Vagina (tissue), 2 donors: ENCODE results near the gene TFDP2. TPM values are rescaled to one million over a fixed set of nuclear protein-coding genes. Genes with fewer than 3 reads are reported as not detected.

ENCODE experiments used
- DNase-seq, 2 donors: peaks; one replicate each; pipeline ENCODE4 v3.0.0-alpha.2; 2017; ENCODE audit errors: extremely low spot score in 2 of 2
- H3K27ac ChIP-seq: fragments of 200-600 bp; sonication (generic); one replicate; pipeline ENCODE4 v1.5.1; 2019
- H3K27me3 ChIP-seq: fragments of 200-600 bp; sonication (generic); one replicate; pipeline ENCODE4 v1.5.1; 2019
- H3K36me3 ChIP-seq, 2 donors: fragments of 200-600 bp; sonication (generic); one replicate each; pipeline ENCODE4 v1.5.1; 2017 to 2019
- H3K4me1 ChIP-seq: fragments of 200-600 bp; sonication (generic); one replicate; pipeline ENCODE4 v1.5.1; 2019
- H3K4me3 ChIP-seq, 2 donors: fragments of 200-600 bp; sonication (generic); 1 replicate in 1 of 2; 2 replicates in 1 of 2; pipeline ENCODE4 v1.5.1; 2016 to 2019
- H3K9me3 ChIP-seq: fragments of 200-600 bp; sonication (generic); one replicate; pipeline ENCODE4 v1.5.1; 2019
- CTCF ChIP-seq, 3 experiments: fragments of 450-650 bp in 2 of 3; fragments of 200-600 bp in 1 of 3; sonication (generic) in 1 of 3; IDR thresholded peaks; one replicate each; pipeline ENCODE4 v1.5.1; 2017 to 2019; ENCODE audit warnings: antibody characterized with exemption in 3 of 3, mild to moderate bottlenecking in 2 of 3, moderate library complexity in 2 of 3
- POLR2A ChIP-seq, 2 donors: fragments of 450-650 bp; IDR thresholded peaks; one replicate each; pipeline ENCODE4 v1.6.1; 2017; ENCODE audit warnings: antibody characterized with exemption in 2 of 2, mild to moderate bottlenecking in 2 of 2, moderate library complexity in 2 of 2
- POLR2AphosphoS5 ChIP-seq, 2 donors: sonication (generic); formaldehyde crosslinking; IDR thresholded peaks; one replicate each; pipeline ENCODE4 v1.9.0; 2017; ENCODE audit warnings: antibody characterized with exemption in 2 of 2, mild to moderate bottlenecking in 2 of 2, low read depth in 1 of 2; ENCODE audit not compliant: insufficient read depth in 1 of 2
- intact Hi-C: fragments of 100-400 bp; cut with DNase I; formaldehyde crosslinking; loops from one replicate; pipeline ENCODE4 v1.15.1; 2023
- total RNA-seq: library from RNA; depleted of rRNA; stranded (reverse); fragments of >200 nt; gene quantifications from one replicate; pipeline ENCODE4 v1.2.3, GENCODE V29; 2016

TFDP2 gene
- total RNA-seq, 1 donor from 2014 or later: 24.8 TPM

DNA sequence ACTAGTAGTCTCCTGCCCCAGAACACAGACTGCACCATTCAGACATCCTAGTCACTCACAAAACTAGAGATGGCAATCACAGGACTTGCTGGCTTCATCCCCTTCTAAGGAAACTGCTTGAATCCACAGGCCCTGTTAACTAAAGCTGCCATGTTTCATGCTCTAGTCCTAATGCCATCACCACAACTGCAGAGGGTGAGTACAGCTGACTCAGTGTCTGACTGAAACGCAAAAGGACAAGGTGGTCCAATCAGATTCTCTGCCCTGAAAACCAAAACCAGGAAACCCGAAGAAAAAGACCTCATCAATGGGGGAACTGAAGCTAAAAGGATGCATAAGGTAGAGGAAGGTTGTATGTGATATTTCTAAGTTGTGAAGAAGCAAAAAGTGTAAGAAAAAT lies 25.2 kb upstream of the TFDP2 start:
- Histone ChIP-seq H3K9me3 (no peaks in the 10 kb centered on the region), H3K36me3 (peaks cover 0 to 30% of the 10 kb centered on the region in 2 donors), H3K4me3 (no peak overlapping the region), H3K4me1 (no peaks in the 10 kb centered on the region), H3K27ac (no peak overlapping the region), H3K27me3 (no peaks in the 10 kb centered on the region)
- TF ChIP-seq CTCF (IDR thresholded peaks at IDR 0.05): no peak
- TF ChIP-seq POLR2A (IDR thresholded peaks at IDR 0.05): no peak
- DNase-seq: no peak
- intact Hi-C loops: no loop called here

GRCh38 chr3:142168514-142168913 lies 19.2 kb upstream of the TFDP2 start:
- H3K4me3 ChIP-seq: no peak overlapping the region
- H3K4me1 ChIP-seq: no peaks in the 10 kb centered on the region
- TF ChIP-seq CTCF (IDR thresholded peaks at IDR 0.05): no peak
- TF ChIP-seq POLR2AphosphoS5 (IDR thresholded peaks at IDR 0.05; ENCODE audit: insufficient read depth in 1 of 2, low read depth in 1 of 2): no peak
- TF ChIP-seq POLR2A (IDR thresholded peaks at IDR 0.05): no peak
- no peaks in the 10 kb centered on the region for H3K27me3 ChIP-seq
- no peak overlapping the region for H3K27ac ChIP-seq
- intact Hi-C loops: no loop called here
- DNase-seq: no peak
- H3K36me3 ChIP-seq: peaks cover 0 to 6% of the 10 kb centered on the region in 2 donors
- no peaks in the 10 kb centered on the region for H3K9me3 ChIP-seq

DNA sequence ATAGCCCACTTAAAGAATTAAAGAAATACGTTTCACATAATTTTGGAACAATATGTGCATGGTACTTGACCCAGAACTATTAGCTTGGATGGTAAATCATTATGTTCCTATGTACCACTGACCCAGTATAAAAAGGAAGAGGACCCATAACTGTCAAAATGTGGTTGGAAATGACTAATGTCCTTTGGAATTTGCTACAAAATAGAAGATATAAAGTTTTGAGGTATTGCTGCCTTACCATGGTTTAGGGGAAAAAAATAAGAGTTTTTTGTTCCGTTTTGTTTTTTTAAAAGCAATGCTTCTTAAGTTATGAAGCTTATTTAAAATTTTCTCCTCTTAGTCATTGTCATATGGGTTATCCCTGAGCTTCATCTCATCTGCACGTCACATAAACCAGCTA lies 15.8 kb upstream of the TFDP2 start:
- intact Hi-C loops: no loop called here
- no peak for DNase-seq
- Histone ChIP-seq H3K27me3 (no peaks in the 10 kb centered on the region), H3K4me3 (no peak overlapping the region), H3K9me3 (no peaks in the 10 kb centered on the region), H3K36me3 (peaks cover 0 to 4% of the 10 kb centered on the region in 2 donors), H3K4me1 (no peaks in the 10 kb centered on the region), H3K27ac (no peak overlapping the region)
- TF ChIP-seq CTCF (IDR thresholded peaks at IDR 0.05) (no peak), POLR2A (IDR thresholded peaks at IDR 0.05) (no peak), POLR2AphosphoS5 (IDR thresholded peaks at IDR 0.05; ENCODE audit: insufficient read depth in 1 of 2, low read depth in 1 of 2) (no peak)

DNA sequence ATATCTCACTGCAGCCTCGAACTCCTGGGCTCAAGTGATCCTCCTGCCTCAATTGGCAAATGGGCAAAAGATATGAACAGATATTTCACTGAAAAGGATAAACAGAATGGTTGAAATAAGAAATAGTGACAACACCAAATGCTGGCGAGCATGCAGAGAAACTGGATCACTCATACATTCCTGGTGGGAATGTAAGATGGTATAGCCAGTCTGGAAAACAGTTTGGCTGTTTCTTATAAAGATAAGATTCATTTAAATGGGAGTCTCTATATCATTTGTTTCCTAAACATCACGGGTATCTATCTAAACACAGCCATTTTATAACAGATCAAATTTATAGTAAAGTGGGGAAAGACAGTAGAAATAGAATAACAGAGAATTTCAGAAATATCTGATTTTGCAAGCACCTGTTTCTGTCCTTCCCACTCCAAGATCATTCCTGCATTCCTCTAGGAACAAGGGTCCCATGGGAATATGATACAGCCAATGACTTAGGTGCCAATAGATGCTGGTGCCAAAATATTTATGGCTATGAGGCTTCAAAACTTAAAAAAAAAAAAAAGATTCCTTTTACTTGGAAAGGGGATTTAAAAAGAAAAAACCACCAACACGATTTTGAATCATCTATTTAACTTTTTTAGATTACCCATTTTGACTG lies 9.9 kb upstream of the TFDP2 start:
- no peak for DNase-seq
- intact Hi-C loops: no loop called here
- no peaks in the 10 kb centered on the region for H3K27me3 ChIP-seq
- H3K4me3 ChIP-seq: no peak overlapping the region
- H3K9me3 ChIP-seq: no peaks in the 10 kb centered on the region
- no peaks in the 10 kb centered on the region for H3K4me1 ChIP-seq
- no peak overlapping the region for H3K27ac ChIP-seq
- TF ChIP-seq POLR2AphosphoS5 (IDR thresholded peaks at IDR 0.05; ENCODE audit: insufficient read depth in 1 of 2, low read depth in 1 of 2) (no peak), CTCF (IDR thresholded peaks at IDR 0.05) (no peak), POLR2A (IDR thresholded peaks at IDR 0.05) (no peak)
- H3K36me3 ChIP-seq: no peaks in the 10 kb centered on the region

- no peak overlapping the region for H3K4me3 ChIP-seq
- intact Hi-C loops: no loop called here
- H3K9me3 ChIP-seq: no peaks in the 10 kb centered on the region
- no peaks in the 10 kb centered on the region for H3K4me1 ChIP-seq
- no peaks in the 10 kb centered on the region for H3K27me3 ChIP-seq
- H3K27ac ChIP-seq: no peak overlapping the region
- no peaks in the 10 kb centered on the region for H3K36me3 ChIP-seq
- TF ChIP-seq POLR2A (IDR thresholded peaks at IDR 0.05) (no peak), CTCF (IDR thresholded peaks at IDR 0.05) (no peak), POLR2AphosphoS5 (IDR thresholded peaks at IDR 0.05; ENCODE audit: insufficient read depth in 1 of 2, low read depth in 1 of 2) (no peak)
- DNase-seq: no peak
These were observed 4.8 kb upstream of the TFDP2 start for GRCh38 chr3:142154186-142154585.
